Smooth muscle cell (in vitro differentiated cells): ENCODE results near the gene PDE5A. TPM values are rescaled to one million over a fixed set of nuclear protein-coding genes. Genes with fewer than 3 reads are reported as not detected.

Experiments used
- DNase-seq: peaks from one replicate; lab custom pipeline; 2025; ENCODE audit not compliant: unreplicated experiment; lab: John Stamatoyannopoulos, UW
- H2AFZ ChIP-seq: fragments of 200-600 bp; sonication (generic); 2 replicates; pipeline ENCODE4 v1.6.0; 2016; ENCODE audit warnings: antibody characterized with exemption, low read depth, mild to moderate bottlenecking
- H3F3A ChIP-seq: fragments of 200-600 bp; sonication (generic); 2 replicates; pipeline ENCODE4 v1.6.0; 2017; ENCODE audit warnings: antibody characterized with exemption, low read depth
- H3K27ac ChIP-seq: fragments of 200-600 bp; sonication (generic); 2 replicates; pipeline ENCODE4 v1.5.1; 2016; ENCODE audit warnings: low read depth, mild to moderate bottlenecking
- H3K27me3 ChIP-seq: fragments of 200-600 bp; sonication (generic); 2 replicates; pipeline ENCODE4 v1.6.1; 2016; ENCODE audit warnings: low read depth, mild to moderate bottlenecking
- H3K36me3 ChIP-seq: fragments of 200-600 bp; sonication (generic); 2 replicates; pipeline ENCODE4 v1.5.1; 2016; ENCODE audit warnings: low read depth
- H3K4me1 ChIP-seq: fragments of 200-600 bp; sonication (generic); 2 replicates; pipeline ENCODE4 v1.5.1; 2016; ENCODE audit warnings: low read depth
- H3K4me2 ChIP-seq: fragments of 200-600 bp; sonication (generic); 2 replicates; pipeline ENCODE4 v1.6.0; 2016; ENCODE audit warnings: mild to moderate bottlenecking
- H3K4me3 ChIP-seq: fragments of 200-600 bp; sonication (generic); 2 replicates; pipeline ENCODE4 v1.5.1; 2016; ENCODE audit warnings: mild to moderate bottlenecking
- H3K79me2 ChIP-seq: fragments of 200-600 bp; sonication (generic); 2 replicates; pipeline ENCODE4 v1.6.0; 2016; ENCODE audit warnings: low read depth, mild to moderate bottlenecking
- H3K9ac ChIP-seq: fragments of 200-600 bp; sonication (generic); 2 replicates; pipeline ENCODE4 v1.6.0; 2016; ENCODE audit warnings: low read depth
- H3K9me3 ChIP-seq: fragments of 200-600 bp; sonication (generic); replicated peaks from 2 replicates; pipeline ENCODE4 v1.5.1; 2016; ENCODE audit warnings: low read depth
- H4K20me1 ChIP-seq: fragments of 200-600 bp; sonication (generic); 2 replicates; pipeline ENCODE4 v1.6.0; 2016; ENCODE audit warnings: low read depth
- CTCF ChIP-seq: fragments of 200-600 bp; sonication (generic); IDR thresholded peaks from 2 replicates; pipeline ENCODE4 v1.5.1; 2017; ENCODE audit warnings: borderline replicate concordance, mild to moderate bottlenecking, antibody characterized with exemption; ENCODE audit not compliant: insufficient read depth, poor library complexity, severe bottlenecking
- WGBS: methylation state at CpG from one replicate; pipeline ENCODE4 v1.1.7; 2016; ENCODE audit warnings: low lambda C conversion rate; 5-methylcytosine and 5-hydroxymethylcytosine counted together
- polyA plus RNA-seq: library from polyadenylated mRNA; unstranded; fragments of >200 nt; fragmentation: Nextera tagmentation; extraction: Ambion mirVana; gene quantifications from 2 replicates; pipeline ENCODE4 v1.2.1, GENCODE V29; 2016
- total RNA-seq: library from RNA; depleted of rRNA; stranded (reverse); fragments of >200 nt; gene quantifications from 2 replicates; pipeline ENCODE4 v1.2.3, GENCODE V29; 2014

Gene PDE5A
- total and polyA plus RNA-seq, 2 experiments from 2014 or later = 4.1 to 18.3 TPM

GRCh38 chr4:119587796-119588195 lies 40.8 kb downstream of the PDE5A start:
- Histone ChIP-seq H3K36me3 (no peaks in the 10 kb centered on the region), H3K4me1 (no peaks in the 10 kb centered on the region), H3K79me2 (no peaks in the 10 kb centered on the region), H3K4me3 (no peak overlapping the region), H3K4me2 (no peak overlapping the region), H2AFZ (no peak overlapping the region), H3K9me3 (no peaks in the 10 kb centered on the region), H3F3A (no peaks in the 10 kb centered on the region), H4K20me1 (no peaks in the 10 kb centered on the region), H3K27ac (no peak overlapping the region), H3K9ac (no peak overlapping the region), H3K27me3 (no peaks in the 10 kb centered on the region)
- WGBS = 66% methylated on average over 3 of the region's 3 CpGs
- DNase-seq = no peak
- no peak for TF ChIP-seq CTCF

- DNase-seq = no peak
- Histone ChIP-seq H3K79me2 (no peaks in the 10 kb centered on the region), H2AFZ (no peak overlapping the region), H3K36me3 (no peaks in the 10 kb centered on the region), H3K9ac (no peak overlapping the region), H4K20me1 (no peaks in the 10 kb centered on the region), H3K4me1 (no peaks in the 10 kb centered on the region), H3K9me3 (no peaks in the 10 kb centered on the region), H3F3A (no peaks in the 10 kb centered on the region), H3K27ac (no peak overlapping the region), H3K27me3 (no peaks in the 10 kb centered on the region), H3K4me2 (no peak overlapping the region), H3K4me3 (no peak overlapping the region)
- 83% methylated on average over 6 of the region's 6 CpGs for WGBS
- TF ChIP-seq CTCF = no peak
These were observed 42.8 kb downstream of the PDE5A start for GRCh38 chr4:119585771-119586170.

GRCh38 chr4:119581190-119581873 lies 47.3 kb downstream of the PDE5A start:
- Histone ChIP-seq H3K27me3 (no peaks in the 10 kb centered on the region), H3K9me3 (no peaks in the 10 kb centered on the region), H3F3A (no peaks in the 10 kb centered on the region), H3K36me3 (no peaks in the 10 kb centered on the region), H2AFZ (no peak overlapping the region), H3K4me2 (no peak overlapping the region), H4K20me1 (no peaks in the 10 kb centered on the region), H3K4me3 (no peak overlapping the region), H3K9ac (no peak overlapping the region), H3K4me1 (no peaks in the 10 kb centered on the region), H3K27ac (no peak overlapping the region), H3K79me2 (no peaks in the 10 kb centered on the region)
- DNase-seq = no peak
- no peak for TF ChIP-seq CTCF
- WGBS = 98% methylated on average over 3 of the region's 3 CpGs

- H3K4me3 ChIP-seq = no peak overlapping the region
- H3K4me2 ChIP-seq = no peak overlapping the region
- H3K9me3 ChIP-seq = no peaks in the 10 kb centered on the region
- DNase-seq = no peak
- H3K27me3 ChIP-seq = no peaks in the 10 kb centered on the region
- TF ChIP-seq CTCF = no peak
- H3K36me3 ChIP-seq = no peaks in the 10 kb centered on the region
- H3K9ac ChIP-seq = no peak overlapping the region
- H3K4me1 ChIP-seq = no peaks in the 10 kb centered on the region
- 76% methylated on average over 3 of the region's 3 CpGs for WGBS
- no peak overlapping the region for H2AFZ ChIP-seq
- H3K27ac ChIP-seq = no peak overlapping the region
- H3K79me2 ChIP-seq = no peaks in the 10 kb centered on the region
- no peaks in the 10 kb centered on the region for H3F3A ChIP-seq
- H4K20me1 ChIP-seq = no peaks in the 10 kb centered on the region
These were observed 48.3 kb downstream of the PDE5A start for GRCh38 chr4:119580293-119580692.
